NCI-H510A (cell line): ENCODE measurements around the gene DCAF12L1.

ENCODE experiments used
- DNase-seq: peaks from one replicate; lab custom pipeline; 2025; lab: John Stamatoyannopoulos, UW

The DCAF12L1 gene

DNA sequence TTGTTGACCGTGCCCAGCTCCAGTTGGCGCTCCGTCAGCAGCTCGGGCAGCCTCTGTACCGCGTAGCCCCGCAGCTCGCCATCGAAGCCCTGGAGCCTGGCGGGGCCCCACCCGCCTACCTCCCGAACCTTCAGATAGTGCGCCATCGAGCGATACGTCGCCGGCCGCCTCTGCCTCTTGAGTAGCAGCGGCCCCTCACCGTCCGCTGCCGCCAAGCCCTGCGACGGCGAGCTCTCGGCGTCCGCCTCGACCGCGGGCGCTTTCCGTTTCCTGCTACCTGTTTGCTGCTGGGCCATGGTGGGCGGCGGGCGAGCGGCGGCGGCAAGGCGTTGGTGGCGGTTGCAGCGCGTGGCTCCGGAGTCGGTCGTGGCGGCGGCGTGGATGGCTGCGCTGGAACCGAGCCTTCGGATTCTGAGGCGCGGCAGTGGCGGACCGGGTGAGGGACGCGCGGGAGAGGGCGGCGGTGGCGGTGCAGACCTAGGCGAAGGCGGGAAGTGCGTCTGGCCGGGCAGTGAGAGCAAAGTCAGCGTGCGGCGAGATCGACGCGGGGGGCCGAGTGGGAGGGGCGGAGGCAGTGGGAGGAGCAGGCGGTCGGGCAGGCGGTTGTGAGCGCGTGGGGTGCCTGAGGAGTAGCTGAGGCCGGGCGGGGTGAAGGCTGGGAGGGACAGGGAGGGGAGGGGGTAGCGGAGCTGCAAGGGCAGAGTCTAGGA, at the start of gene DCAF12L1:
DCAF12L1 (minus strand) TSS at position 502 of the 710 bp plus-strand sequence; CDS start at position 296, 206 bp downstream.
- DNase-seq: no peak

- no peak for DNase-seq
These were observed 28.3 kb upstream of the DCAF12L1 start for GRCh38 chrX:126580877-126581276.

DNA sequence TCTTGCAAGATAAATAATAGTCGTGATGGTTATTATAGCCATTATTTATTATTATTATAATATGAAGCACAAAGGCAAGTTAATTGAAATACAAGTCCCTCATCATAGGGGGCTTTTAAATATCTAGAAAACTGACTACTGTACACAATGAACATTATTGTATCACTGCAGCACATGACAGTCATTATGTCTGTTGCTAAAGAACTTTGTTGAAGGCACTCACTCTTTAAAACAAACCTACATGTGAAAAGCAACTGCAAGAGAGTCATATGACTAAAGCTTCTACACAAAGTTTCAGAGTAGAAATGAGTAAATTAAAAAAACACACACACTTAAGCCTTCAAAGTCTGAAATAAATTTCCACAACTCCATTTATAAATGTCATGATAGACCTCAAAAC, 23.3 kb upstream of the DCAF12L1 start:
- DNase-seq: no peak

- no peak for DNase-seq
These were observed 4.5 kb upstream of the DCAF12L1 start for GRCh38 chrX:126557151-126557550.

- DNase-seq: no peak
These were observed 795 bp downstream of the DCAF12L1 start for GRCh38 chrX:126551725-126552312.

GRCh38 chrX:126551306-126551705, 1.3 kb downstream of the DCAF12L1 start:
- DNase-seq: no peak

- DNase-seq: no peak
These were observed 1.8 kb downstream of the DCAF12L1 start for GRCh38 chrX:126550816-126551215.

- no peak for DNase-seq
These were observed 42.7 kb downstream of the DCAF12L1 start for GRCh38 chrX:126509923-126510322.
